HG03432 (cell line): Measurements from ENCODE around the gene HAUS3.
"Not testable (repeated sequence)": the region's sequence is repeated elsewhere in the genome, so short reads cannot be mapped to it uniquely, and the experiment has no call there.

ENCODE experiments used
- ATAC-seq: cut with Tn5 transposase; IDR thresholded peaks from one replicate; pipeline ENCODE4 v1.9.1; 2021; ENCODE audit warnings: mild to moderate bottlenecking, moderate library complexity; ENCODE audit not compliant: unreplicated experiment

The HAUS3 gene

DNA sequence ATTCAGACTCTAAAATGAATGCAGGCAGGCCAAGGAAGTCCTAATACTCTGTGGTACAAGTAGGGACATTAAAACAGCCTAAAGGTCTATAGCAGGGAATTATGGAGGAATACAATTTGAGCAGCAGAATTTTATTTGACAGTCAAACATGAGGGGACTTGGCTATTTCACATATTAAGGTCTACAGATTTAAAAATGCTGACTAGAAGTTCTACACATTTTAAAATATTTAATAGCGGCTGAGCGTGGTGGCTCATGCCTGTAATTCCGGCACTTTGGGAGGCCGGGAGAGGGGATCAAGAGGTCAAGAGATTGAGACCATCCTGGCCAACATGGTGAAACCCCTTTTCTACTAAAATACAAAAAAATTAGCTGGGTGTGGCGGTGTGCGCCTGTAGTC lies 10.8 kb downstream of the HAUS3 start:
- no peak for ATAC-seq

DNA sequence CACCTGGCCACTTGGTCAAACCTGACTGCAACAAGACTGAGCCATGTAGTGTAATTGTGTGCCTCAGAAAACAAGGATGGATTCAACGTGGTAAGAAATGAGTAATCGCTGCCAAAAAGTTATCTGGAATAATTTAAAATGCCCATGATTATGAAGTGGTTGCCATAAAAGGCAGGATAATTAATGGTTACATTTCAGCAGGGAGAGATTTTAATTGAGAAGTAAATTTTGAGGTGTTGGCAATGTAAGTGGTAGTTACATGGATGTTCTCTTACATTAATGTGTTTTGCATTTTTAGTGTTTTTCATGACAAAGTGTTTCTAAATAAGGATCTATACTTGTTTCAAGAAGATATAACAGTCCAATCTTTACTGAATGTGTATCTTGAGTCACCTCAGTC lies 15.7 kb downstream of the HAUS3 start:
- ATAC-seq: no peak

DNA sequence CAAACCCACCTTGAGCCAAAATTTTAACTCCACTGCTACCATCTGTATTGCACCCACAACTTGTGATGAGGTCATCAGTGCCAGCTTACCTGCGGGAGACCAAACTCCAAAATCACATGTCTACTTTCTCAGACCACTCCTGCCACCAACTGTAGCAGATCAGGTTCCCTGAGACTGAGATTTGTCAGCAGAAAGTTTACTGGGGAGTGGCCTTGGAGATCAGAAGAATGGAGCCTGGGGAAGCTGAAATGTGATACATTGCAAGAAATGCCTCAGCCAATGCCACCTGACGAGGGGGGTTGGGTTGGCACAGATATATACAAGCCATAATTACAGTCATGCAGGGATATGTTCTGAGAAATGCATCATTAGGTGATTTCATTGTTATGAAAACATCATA lies 19.1 kb downstream of the HAUS3 start:
- ATAC-seq: no peak

DNA sequence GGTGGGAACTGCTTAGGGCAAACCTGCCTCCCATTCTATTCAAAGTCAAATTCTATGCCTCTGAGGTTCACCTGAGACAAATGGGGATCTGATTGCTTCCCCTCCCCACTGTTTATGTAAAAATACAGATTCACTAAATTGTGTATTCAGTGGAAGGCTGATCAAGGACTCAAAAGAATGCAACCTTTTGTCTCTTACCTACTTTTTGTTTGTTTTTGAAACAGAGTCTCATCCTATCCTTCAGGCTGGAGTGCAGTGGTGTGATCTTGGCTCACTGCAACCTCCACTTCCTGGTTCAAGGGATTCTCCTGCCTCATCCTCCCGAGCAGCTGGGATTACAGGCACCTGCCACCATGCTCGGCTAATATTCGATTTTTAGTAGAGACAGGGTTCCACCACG lies 20.5 kb downstream of the HAUS3 start:
- not testable (repeated sequence) for ATAC-seq

DNA sequence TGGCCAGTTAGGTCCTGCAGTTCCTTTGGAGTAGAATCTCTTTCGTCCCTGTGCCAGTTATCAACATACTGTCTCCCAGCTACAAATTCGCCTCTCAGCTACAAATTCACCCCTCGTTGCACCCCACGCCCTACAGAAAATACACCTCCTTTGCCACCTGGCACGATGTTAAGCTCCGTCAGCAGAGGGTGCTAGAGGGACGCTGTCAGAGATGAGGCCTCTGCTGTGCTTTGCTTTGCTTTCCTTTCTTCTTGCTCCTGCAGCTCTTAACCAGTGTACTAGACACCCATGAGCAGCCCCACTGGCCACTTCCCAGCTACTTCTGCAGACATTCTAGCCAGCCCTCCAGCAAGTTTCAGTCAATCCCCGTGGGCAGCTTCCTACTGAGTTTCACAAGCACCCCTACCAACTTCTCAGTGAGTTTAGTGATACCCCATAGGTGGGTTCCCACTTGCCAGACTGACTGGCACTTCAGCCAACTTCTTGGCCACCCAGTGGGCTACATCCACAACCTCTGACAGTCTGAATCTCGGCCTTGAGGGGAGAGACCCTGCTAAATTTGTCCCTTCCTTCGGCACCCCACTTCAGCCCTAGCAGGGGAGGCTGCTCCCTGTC lies 21.8 kb downstream of the HAUS3 start:
- peak; percentile 61 for ATAC-seq

DNA sequence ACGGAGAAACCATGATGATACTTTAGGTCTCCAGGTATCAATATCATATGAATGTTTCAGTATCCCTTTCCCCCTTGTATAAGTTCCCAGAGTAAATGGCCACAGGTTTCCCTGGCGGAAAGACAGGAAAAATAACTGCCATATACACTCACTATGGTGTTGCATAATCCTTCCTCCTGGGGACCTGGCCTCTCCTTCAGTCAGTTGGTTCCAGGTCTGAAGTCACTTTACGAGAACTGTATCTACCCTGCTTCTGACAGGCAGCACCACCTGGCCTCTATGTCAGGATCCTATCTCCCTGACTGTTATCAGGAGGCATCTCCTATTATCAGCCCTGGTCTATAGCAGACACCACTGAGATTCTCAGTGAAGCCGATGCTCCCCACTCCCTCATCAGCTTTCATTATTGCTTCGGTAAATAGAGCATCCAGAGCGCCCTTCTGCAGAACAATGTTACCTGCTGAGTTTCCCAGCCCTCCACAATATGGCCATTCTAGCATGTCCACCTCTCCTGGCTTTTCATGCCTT lies 22.6 kb downstream of the HAUS3 start:
- ATAC-seq: no peak

DNA sequence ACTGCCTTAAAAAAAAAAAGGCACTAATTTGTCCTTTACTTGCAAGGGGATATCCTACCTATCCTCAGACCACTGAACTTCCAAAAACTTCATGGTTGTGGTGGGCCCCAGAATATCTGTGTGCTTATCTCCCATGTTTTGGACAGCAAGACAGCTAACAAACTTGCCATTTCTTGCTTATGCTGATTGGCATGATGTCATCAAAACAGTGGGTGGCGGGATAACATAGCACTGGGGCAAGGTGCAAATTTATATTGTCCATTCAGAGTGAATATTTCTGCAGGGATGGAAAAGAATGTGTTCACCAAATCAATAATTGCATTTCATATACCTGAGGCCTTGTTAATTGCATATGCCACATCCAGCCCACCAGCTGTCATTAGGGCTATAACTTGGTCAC lies 23.5 kb downstream of the HAUS3 start:
- ATAC-seq: no peak

DNA sequence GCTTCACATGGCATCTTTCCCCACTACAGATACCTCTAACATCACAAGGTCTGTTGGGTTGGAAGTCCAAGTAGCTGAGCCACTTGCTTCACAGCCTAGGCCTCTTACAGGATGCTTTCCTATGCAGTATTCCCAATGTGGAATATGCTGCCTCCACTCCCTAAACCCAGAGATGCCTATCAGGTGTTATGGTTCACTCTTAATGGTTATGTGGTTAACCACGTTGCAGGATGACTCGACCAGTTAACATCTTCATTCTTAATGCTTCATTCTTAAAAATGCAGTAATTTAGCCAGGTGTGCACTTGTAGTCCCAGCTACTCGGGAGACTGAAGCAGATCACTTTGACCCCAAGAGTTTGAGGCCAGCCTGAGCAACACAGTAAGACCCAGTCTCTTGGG lies 24.2 kb downstream of the HAUS3 start:
- ATAC-seq: no peak

DNA sequence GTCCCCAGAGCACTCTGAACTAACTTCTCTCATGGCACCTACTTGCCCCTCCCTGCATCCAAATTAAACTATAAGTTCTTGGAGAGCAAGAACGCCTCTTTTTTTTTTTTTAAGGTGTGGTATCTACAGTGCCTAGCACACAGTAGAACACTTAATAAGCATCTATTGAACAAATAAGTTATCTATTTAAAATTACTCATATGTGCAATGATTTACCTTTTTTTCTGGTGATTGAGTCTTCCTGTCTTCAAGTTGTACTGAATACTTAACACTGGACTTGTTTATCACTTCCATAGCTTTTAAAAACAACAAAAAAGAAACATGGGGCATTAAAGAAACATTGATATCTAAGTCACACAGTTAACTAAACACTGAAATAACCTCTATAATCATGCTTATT lies 29.1 kb downstream of the HAUS3 start:
- ATAC-seq: no peak

DNA sequence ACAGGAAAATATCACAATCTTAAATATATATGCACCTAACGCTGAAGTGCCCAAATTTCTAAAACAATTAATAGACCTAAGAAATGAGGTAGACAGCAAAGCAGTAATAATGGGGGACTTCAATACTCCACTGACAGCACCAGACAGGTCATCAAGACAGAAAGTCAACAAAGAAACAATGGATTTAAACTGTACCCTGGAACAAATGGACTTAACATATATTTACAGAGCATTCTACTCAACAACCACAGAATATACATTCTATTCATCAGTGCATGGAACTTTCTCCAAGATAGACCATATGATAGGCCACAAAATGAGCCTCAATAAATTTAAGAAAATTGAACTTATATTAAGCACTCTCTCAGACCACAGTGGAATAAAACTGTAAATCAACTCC lies 39.1 kb downstream of the HAUS3 start:
- ATAC-seq: not testable (repeated sequence)

DNA sequence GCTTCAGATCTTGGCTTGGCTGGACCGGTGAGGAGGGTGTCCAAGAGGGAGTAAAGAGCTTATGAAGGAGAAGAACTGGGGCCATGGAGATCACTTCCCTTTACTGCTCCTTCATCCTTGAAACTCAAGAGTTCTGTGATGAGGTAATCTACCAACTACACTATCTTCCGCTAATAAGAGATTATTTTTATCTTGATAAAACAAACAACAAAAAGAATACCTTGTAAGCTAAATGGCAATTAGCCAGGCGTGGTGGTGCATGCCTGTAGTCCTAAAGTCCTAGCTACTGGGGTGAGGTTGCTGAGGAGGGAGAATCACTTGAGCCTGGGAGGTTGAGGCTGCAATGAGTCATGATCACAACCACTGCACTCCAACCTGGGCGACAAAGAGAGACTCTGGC lies 47.4 kb downstream of the HAUS3 start:
- no peak for ATAC-seq

DNA sequence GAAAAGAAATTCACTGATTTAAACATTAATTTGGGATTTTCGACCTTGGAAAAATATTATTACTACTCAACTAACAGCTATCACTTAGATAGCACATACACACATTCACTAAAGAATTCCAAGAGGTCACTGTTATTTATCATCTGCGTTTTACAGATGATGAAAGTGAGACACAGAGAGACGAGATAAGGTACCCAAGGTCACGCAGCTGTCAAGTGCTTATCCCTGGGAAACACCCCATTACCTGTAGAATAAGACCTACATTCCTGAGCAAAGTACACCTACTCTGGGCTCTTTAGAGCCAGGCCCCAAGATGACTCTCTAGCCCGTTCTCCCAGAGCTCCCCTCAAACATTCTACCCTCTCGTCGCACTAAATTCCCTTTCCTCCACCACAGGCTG lies 48.6 kb downstream of the HAUS3 start:
- ATAC-seq: no peak

DNA sequence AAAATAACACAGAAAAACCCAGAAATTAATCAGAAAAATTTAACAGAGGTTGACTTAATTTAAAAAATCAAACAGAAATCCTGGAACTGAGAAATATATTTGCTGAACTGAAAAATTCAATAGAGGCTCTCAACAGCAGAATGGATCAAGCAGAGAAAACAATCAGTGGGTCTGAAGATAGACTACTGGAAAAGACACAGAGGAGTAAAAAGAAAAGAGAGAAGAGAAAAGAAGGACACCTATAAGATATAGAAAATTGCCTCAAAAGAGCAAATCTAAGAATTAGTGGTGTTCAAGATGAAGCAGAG lies 55.1 kb downstream of the HAUS3 start:
- no peak for ATAC-seq

DNA sequence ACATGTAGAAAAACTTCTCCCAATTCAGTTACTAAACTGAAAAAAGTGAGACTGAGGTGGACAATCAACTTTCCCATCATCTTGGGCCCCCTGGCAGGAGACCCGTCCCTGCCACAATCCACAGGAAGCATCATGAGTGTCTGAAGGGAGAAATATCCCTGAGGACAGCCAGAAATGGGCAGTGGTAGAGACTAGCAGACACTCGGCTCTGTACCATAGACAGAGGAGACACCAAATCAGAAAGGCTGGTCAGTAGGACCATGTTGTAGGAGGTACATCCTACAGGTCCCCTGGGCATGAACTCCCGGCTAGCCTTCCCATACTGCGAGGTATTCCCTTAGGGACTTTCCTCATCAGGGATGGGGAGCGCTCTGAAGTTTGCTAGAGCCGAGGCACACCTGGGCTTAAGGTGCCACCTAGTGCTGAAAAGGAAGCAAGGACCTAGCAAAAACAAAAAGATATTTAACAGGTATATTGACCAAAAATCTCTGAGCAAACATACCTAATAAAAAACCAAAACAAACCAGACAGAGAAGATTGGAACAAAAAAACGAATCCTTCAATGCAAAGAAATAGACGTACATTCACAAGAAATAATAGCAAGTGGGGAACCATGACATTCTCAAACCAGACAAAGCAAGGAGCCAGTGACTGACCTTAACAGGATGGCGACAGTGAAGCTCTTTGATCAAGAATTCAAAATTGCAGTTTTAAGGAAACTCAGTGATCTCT lies 55.6 kb downstream of the HAUS3 start:
- no peak for ATAC-seq

DNA sequence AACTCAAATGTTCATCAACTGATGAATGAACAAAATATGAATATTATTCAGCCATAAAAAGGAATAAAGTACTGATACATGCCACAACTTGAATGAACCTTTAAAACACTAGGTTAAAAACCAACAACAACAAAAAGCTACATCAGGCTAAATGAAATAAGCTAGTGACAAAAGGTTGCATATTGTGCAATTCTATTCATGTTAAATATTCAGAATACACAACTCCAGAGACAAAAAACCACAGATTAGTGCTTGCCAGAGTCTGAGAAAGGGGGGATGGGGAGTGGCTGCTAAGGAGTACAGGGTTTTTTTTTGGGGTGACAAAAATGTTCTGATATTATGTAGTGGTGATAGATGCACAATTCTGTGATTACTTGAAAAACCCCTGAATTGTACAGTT lies 58.5 kb downstream of the HAUS3 start:
- no peak for ATAC-seq

DNA sequence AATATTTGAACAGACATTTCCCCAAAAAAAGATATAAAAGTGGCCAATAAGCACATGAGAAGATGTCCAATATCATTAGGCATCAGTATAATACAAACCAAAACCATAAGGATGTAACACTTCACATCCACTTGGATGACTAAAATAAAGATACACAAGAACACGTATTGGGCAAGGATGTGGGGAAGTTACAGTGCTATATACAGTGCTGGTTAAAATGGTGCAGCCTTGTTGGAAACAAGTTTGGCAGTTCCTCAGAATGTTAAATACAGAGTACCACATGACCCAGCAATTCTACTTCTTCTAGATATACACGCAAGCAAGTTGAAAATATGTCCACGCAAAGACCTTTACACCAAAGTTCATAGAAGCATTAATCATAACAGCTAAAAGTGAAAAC lies 58.9 kb downstream of the HAUS3 start:
- no peak for ATAC-seq

DNA sequence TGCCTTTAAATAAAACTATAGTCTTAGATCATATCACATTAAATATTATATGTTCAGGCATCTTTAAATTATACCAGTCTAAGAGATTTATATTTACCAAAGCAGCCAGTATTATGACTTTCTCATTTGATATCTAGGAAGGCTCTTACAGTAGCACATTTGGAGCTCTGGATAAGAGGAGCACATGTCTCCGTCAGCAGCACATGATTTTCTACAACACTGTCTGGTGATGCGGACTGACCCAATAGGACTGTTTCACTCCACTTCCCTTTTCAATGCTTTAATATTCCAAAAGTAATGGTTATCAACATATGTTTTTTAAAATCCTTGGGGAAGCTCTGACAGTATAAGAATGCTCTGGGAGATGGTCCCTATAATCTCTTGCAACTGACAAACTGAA lies 61.5 kb downstream of the HAUS3 start:
- no peak for ATAC-seq

DNA sequence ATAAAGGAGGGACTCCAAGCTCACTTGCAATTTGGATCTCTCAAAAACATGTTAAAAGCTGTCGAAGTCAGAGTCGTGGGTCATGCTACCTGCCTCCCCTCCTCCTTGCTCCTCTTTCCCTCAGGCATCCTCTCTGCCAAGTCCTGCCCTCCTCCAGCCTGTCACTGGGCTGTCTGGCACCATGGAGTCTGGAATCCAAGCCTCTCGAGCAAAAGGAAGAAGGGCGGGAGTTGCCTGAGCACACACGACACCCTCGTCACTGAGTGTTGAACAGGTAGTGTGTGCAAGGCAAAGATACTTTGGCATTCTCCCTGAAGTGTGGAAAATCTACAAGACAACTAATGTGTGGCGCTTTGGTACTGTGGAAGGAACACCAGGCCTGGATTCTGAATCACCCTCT lies 62.2 kb downstream of the HAUS3 start:
- ATAC-seq: no peak

DNA sequence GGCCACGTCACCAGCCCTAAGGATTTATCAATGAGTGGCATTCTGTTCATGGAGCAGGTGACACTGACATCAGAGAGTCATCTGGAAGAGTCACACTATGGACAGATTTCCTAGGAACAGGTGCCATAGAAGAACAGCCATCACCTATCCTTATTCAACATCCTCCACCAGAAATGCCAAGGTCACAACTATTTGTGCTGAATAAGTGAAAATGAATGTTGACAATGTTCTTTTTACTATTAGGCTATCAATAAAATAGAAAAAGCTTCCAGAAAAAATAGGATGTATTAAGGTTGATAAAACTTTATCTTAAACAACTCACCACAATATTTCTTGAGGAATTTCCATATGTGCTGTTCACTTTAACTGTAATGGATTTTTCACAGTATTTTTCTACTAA lies 62.9 kb downstream of the HAUS3 start:
- no peak for ATAC-seq
